GM12892 (cell line): ENCODE results near the gene TEX9.

ENCODE experiments used
- POLR2A ChIP-seq: IDR thresholded peaks from 2 replicates; pipeline ENCODE4 v1.6.1; 2011; ENCODE audit warnings: low read depth, low read length, control low read depth
- POLR2AphosphoS5 ChIP-seq: IDR thresholded peaks from 2 replicates; pipeline ENCODE4 v1.6.1; 2011; ENCODE audit warnings: low read depth, low read length, control low read depth
- TAF1 ChIP-seq: IDR thresholded peaks from 2 replicates; pipeline ENCODE4 v1.6.1; 2011; ENCODE audit warnings: low read depth, mild to moderate bottlenecking, control low read depth, low read length, borderline replicate concordance

- TF ChIP-seq POLR2A (no peak), TAF1 (no peak), POLR2AphosphoS5 (no peak)
Measured at GRCh38 chr15:56385908-56386307, 20.7 kb downstream of the TEX9 start.
